Activated T-helper 9 cell treated with anti-CD3 and anti-CD28 coated beads, Interleukin-2, amount 50 U/mL, for 16 hours (primary cell): ENCODE results near the gene KTN1.

Source experiments
- DNase-seq: peaks from one replicate; pipeline ENCODE4 v3.0.0-alpha.2; 2020; ENCODE audit warnings: low read depth

Gene KTN1, protein sequence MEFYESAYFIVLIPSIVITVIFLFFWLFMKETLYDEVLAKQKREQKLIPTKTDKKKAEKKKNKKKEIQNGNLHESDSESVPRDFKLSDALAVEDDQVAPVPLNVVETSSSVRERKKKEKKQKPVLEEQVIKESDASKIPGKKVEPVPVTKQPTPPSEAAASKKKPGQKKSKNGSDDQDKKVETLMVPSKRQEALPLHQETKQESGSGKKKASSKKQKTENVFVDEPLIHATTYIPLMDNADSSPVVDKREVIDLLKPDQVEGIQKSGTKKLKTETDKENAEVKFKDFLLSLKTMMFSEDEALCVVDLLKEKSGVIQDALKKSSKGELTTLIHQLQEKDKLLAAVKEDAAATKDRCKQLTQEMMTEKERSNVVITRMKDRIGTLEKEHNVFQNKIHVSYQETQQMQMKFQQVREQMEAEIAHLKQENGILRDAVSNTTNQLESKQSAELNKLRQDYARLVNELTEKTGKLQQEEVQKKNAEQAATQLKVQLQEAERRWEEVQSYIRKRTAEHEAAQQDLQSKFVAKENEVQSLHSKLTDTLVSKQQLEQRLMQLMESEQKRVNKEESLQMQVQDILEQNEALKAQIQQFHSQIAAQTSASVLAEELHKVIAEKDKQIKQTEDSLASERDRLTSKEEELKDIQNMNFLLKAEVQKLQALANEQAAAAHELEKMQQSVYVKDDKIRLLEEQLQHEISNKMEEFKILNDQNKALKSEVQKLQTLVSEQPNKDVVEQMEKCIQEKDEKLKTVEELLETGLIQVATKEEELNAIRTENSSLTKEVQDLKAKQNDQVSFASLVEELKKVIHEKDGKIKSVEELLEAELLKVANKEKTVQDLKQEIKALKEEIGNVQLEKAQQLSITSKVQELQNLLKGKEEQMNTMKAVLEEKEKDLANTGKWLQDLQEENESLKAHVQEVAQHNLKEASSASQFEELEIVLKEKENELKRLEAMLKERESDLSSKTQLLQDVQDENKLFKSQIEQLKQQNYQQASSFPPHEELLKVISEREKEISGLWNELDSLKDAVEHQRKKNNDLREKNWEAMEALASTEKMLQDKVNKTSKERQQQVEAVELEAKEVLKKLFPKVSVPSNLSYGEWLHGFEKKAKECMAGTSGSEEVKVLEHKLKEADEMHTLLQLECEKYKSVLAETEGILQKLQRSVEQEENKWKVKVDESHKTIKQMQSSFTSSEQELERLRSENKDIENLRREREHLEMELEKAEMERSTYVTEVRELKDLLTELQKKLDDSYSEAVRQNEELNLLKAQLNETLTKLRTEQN (N-terminal part only)

DNA sequence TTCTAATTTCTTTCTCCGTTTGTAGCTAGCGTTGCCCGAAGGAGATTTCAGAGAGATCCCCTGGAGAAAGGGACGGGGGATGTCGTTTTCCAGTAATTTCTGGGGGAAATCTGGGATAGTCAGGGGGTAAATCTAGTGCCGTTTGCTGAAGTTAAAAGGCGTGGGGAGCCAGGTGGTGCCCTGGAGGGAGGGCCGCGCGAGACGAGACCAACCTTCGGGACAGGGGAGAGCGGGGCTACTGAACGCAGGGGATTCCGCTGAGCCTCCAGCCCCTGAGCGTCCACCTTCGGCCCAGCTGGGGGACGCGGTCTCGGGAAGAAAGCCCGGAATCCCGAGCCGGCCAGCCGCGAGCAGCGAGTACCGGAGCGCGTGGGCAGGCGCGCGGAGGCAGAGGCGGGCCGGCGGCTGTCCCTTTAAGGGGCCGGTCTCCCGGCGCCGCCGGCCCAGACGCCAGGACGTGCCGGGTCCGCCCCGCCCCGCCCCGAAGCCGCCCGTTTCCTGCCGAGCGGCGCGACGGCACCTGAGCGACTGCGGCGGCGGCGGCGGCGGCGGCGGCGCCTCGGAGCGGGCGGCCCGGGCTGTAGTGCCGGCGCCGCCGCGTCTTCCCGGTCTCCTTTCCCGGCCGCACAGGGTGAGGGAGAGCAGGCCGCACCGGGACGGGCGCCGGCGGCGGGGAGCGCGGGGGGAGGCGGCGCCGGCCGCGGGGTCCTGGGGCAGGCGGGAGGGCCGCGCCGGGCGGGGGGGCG lies at the start of gene KTN1:
Gene KTN1 (plus strand): TSS at position 484 of the 746 bp plus-strand sequence. CDS start 31,842 bp downstream, outside the sequence.
- peak; percentile 81 for DNase-seq

DNA sequence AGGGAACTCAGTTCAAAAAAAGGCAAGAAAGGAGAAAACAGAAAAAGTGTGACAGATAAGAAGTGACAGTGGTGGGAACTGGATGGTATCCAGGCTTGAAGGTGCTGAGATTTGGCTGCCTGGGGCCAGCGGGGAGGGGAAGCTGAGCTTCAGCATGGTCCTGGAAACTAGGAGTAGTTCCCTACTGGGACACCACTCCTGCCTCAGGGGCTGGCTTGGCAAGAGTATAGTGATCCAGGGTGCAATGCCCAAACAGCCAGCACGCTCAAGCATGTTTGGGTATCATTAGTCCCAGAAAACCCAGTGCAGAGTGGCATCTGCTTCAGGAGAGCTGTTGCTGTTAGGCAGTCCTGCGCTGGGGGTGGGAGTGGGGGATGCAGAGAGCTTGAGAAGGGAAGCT lies 49.5 kb upstream of the KTN1 start:
- no peak for DNase-seq

DNA sequence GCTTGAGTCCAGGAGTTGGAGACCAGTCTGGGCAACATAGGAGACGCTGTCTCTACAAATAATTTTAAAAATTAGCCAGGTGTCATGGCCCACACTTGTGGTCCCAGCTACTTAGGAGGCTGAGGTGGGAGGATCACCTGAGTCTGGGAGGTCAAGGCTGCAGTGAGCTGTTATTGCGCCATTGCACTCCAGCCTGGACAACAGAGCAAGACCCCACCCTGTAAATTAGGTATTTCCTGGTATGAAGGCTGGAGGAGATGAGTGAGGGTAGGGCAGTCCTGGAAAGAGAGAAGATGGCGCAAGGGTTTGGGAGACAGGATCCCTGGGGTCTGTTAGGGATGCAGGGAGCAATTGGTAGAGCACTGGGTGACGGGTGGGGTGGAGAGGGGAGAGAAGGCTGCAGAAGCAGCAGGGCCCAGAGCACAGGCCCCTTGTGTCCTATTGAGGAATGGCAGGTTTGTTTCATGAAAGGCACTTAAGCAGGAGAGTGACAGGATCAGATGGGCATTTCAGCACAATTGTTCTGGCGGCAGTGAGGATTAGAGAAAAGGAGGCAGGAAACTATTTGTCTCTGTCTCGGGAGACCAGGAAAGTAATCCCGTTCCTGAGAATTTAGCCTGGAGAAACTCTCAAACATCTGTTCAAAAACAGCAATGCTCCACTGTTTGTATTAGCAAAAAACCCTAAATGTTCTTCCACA lies 47.2 kb upstream of the KTN1 start:
- no peak for DNase-seq

DNA sequence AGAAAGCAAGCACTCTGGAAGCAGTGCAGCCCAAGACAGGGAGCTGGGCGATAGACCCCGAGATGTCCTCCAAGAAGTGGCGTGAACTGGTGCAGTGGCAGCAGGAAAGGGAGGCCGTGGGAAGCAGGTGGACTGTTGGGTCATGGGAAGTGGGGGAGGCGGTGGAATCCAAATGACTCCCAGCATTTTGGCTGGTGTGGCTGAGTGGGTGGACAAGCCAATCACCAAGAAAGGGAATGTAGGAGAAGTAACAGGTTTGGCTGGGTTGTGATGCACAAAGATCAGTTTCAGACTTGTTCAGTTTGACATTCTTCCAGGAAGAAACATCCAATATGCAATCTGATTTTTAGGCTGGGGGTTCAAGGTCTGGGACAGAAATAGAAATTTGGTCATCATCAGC lies 46.0 kb upstream of the KTN1 start:
- DNase-seq, result no peak

DNA sequence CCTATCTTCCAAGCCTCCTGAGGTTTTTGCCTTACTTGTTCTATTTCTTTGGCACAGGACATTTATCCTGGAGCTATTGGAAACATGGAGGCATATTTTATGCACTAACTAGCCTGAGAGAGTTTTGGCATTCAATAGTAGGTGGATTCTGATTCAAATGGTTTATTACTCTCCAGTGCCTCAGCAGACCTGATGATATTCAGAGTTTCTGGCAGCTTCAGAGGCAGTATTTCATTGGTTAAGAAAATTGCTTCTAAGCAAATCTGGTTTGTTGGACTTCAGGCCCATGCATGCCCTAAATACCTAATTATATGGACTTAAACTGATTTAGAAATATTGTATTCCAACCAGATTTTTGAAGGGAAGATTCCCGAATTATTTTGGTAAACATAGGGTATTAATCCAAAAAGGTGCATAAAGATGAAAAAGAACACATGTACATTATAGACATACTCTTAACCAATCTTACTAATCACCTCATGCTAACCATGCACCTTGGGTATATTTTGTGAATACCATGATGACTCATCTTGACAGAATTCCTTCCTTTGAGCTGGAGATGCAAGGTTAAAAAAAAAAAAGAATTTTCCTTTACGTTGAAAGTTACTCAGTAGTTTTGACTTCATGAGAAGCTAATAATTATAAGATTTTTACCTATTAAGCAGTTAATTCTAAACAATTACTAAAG lies 44.3 kb upstream of the KTN1 start:
- DNase-seq, result no peak

DNA sequence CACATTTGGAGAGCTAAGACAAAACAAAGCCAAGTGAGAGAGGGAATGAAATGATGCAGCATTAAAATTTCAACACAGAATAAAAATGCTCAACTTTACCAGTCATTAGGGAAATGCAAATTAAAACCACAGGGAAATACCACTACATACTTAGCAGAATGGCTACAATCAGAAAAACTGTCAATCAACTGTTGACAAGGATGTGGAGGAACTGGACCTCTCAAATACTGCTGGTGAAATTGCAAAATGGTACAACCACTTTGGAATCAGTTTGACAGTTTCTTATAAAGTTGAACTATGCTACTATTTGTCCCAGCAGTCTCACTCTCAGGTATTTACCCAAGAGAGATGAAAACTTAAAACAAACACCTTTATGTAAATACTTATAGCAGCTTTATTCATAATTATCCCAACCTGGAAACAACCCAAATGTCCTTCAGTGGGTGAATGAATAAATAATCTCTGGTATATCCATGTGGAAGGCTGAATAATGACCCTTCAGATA lies 43.8 kb upstream of the KTN1 start:
- no peak for DNase-seq

DNA sequence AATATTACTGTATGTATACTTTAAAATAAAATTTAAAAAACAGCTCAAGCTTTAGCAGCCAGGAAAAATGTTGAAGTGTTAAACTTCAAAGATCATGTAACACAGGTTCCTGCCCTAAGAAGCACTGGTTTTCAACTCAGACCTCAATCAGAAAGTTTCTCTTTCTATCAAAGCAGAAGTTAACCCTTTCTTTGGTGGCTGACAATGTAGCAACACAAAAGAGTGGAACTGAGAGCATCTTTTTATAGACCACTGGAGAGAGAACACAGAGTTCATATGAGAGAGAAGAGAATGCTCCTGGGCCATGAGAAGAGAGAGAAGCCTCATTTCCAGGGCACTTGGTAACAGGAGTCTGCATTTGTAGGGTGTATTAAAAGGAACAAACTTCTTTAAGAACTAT lies 42.2 kb upstream of the KTN1 start:
- DNase-seq, result no peak

DNA sequence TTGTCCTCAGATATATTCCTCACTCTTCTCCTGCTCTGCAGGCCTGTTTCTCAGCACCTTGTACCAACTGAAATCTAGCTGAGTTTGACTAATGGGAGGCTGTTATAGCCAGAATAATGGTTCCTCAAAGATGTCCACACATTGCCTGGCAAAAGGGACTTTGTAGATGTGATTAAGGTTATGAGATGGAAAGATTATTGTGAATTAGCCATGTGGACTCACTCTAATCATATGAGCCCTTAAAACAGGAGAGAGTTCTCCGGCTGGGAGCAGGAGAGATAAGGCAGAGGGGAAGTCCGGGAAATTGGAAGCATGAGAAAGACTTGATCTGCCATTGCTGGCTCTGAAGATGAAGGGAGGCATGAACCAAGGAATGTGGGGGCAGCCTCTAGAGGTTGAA lies 40.0 kb upstream of the KTN1 start:
- no peak for DNase-seq

DNA sequence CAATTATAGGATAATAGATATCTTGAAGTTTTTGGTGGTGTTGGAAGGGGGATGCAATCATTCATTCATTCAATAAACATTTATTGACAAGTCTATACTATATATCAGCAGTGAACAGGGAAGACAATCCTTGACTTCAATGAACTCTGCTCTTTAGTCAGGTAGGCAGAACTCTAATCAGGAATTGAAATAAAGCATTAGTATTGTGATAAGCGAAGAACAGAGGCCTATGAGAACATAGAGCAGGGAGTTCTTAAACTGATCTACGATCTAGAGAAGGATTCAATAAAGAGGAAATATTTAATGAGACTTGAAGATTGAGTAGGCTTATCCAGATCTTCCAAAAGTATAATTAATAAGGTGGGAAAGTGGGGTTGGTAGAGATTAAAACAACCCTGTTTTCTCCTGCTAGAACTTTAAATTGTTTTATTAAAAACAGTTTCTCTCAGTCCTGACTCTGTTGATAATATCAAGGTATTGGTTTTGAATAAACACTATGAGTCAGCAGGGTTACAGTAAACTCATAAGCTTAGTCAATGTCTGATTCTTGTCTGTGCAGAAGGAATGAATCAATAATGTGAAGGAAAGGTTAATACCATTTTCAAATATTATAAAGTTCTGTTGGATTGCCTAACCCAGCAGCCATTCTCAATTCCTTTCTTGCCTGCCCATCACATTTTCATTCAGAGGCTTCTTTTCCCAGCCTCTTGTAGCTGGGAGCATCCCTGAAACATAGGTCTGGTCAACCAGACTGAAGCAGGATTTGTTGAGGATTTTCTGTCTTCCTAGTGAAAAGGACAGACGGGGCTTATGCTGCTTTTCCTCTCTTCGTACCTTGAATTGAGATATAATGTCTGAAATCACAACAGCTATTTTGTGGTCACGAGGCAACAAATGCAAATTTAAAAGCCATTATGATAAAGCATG lies 38.9 kb upstream of the KTN1 start:
- no peak for DNase-seq

DNA sequence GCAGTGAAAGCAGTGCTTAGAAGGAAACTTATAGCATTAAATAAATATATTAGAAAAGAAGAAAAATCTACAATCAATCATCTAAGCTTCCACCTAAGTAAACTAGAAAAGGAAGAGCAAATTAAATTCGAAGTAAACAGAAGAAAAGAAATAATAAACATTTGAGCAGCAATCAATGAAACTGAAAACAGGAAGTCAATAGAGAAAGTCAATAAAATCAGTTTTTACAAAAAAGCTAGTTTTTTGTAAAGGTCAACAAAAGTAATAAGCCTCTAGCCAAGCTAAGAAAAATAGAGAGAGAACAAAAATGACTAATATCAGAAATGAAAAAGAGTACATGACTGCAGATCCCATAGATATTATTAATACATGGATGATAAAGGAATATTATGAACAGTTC lies 34.2 kb upstream of the KTN1 start:
- DNase-seq, result no peak

DNA sequence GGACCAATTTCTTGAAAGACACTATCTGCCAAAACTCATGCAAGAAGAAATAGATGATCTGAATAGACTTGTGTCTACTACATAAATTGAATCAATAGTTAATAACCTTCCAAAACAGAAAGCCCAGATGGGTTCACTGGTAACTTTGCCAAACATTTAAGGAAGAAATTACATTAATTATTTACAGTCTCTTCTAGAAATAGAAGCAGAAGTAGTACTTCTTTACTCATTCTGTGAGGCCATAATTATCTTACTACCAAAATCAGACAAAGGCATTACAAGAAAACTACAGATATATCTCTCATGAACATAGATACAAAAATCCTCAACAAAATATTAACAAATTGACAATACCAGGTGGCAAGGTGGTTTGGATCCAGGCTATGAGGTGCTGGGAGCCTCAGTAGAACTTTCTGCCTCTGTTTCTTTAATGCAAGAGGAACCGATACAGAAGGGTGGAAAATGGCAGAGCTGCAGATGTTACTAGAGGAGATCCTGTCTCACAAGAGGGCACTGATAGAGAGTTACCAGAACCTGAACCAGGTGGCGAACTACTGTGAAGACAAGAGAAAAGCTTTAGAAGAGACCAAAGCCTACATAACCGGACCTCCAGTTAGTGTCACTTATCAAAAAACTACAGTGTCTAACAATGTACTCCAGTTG lies 33.7 kb upstream of the KTN1 start:
- no peak for DNase-seq

DNA sequence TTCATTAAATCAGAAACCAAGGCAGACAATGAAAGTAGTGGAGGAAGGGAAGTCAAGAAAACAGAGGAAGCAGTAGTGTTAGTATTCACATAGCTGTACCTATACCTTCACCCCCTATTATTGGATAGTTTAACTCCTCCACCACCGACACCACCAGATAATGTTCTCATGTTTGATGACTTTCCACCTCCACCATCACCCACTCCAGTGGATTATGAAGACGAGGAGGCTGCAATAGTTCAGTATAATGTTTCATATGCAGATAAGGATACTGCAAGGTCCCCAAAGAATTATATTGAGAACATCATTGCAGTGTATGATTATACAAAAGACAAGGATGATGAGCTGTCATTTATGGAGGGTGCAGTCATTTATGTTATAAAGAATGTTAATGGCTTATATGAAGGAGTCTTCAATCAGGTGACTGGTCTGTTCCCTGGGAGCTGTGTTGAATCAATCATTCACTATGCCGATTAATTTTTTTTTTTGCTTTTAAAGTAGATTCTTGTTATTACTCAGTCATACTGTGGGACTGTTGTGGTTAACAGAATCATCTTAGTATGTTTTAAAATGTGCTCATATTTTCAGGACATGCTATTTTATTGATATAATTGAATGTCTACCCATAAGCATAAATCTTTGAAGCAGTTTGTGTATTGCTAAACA lies 32.2 kb upstream of the KTN1 start:
- no peak for DNase-seq

DNA sequence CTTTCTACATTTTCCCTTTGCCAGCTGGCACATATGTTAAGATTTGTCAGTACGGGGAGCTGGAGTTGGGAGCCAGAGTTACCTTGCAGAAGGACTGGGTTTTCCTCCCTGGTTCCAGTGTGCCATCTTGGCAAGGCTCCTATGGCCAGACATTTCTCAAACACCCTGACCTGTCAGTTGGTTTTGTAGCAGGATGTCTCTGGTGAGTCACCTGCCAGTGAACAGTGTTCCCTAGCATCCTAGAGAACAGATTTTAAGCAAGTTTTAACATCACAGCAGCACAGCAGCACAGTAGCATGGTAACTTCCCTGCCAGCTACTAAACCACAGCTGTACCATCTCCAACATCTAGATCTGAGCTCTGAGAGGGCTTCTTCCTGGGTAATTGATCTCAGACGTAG lies 26.2 kb upstream of the KTN1 start:
- no peak for DNase-seq

DNA sequence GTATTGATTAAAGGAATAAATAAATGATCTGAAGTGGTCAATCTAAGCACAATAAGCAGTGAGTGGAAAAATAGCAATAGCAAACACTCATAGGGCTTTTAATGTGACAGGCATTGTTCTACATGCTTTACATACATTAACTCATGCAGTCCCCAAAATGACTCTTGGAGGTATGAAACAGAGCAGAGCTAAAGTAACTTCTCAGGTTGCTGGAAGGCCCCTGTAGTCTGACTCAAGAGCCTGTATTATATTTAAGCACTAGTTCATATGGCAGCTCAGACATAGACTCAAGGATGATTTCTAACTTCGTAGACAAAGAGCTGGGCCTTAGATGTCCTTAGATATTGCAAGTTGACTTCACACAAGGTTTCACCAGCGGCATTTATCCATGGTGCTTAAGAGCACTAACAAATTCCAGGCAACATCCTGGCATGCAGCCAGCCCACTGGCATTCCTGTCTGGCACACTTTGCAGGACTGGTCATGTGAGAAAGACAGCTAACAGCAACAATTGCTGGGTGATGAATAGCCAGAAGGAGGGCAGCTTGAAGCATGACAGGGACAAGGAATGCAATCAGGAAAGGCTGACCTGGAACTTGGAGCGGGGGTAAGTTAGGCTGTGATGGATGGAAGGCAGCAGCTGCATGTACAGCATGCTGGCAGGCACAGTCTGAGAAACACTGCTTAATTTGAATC lies 22.9 kb upstream of the KTN1 start:
- no peak for DNase-seq

DNA sequence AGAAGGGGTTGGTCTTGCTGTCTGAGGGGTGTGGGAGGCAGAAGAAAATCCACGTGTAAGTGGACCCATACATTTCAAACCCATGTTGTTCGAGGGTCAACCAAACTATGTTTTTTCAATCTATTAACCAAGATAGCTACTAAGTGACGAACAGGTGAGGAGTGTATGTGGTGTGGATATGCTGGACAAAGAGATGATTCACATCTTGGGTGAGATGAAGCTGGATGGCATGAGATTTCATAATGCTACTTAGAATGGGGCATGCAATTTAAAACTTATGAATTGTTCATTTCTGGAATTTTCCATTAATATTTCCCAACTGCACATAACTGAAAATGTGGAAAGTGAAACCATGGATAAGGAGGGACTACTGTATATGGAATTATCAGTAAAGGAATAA lies 17.9 kb upstream of the KTN1 start:
- no peak for DNase-seq

DNA sequence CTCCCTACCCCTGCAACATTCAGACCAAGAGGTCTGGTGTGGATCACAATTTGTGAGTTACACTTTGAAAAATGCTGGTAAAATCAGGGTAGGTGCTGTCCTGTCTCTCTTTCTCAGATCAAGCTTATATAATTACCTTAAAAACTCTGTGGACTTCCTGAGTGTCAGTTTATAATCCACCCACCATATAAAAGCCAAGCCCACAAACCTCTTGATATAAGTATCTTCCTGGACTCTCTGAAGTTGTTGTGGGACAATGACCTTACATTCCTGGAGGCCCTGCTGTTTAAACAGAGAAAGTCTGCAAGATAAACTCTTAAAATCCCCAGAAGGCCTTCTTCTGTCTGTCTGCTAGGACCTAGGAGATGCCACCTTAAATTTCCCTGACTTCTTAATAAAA lies 11.4 kb upstream of the KTN1 start:
- no peak for DNase-seq

DNA sequence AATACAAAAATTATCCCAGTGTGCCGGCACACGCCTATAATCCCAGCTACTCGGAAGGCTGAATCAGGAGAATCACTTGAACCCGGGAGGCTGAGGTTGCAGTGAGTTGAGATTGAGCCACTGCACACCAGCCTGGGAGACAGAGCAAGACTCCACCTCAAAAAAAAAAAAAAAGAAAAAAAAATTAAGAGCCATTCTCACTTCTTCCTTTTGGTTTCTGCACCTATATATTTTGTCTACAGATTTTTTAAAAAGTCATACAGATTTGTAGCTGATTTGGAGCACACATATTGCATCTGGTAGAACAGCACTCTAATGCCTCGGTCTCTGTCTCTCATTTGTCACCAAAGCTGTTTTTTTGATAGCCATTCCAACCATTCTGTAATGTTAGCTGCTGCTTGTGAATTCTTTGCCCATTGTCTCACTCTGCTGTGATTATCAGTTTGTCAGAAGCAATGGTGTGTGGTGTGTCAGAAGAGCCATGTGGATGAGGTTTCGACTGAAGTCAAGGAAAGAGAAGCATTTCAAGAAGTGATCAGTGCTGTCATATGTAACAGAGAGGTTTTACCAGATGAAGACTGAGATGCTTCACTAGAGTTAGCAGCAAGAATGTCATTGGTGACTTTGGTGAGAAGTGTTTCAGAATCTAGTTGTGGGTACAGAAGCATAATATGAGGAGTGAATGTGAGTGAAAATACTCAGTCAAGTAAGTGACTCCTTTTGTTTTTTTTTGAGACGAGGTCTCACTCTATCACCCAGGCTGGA lies 8.7 kb upstream of the KTN1 start:
- DNase-seq, result no peak
